HG03439 (cell line): ENCODE measurements around the gene PDE3A.

Experiments used
- ATAC-seq: cut with Tn5 transposase; IDR thresholded peaks from one replicate; pipeline ENCODE4 v1.9.1; 2021; ENCODE audit warnings: mild to moderate bottlenecking, moderate library complexity; ENCODE audit not compliant: unreplicated experiment

The PDE3A gene

GRCh38 chr12:20657496-20657895 lies 289.2 kb downstream of the PDE3A start:
- ATAC-seq, result no peak

- ATAC-seq, result no peak
Measured at GRCh38 chr12:20681334-20681733, 313.0 kb downstream of the PDE3A start.

- ATAC-seq, result no peak
Measured at GRCh38 chr12:20695232-20695631, 326.9 kb downstream of the PDE3A start, which contains the start of gene SLCO1C1. TSS of gene SLCO1C1 (plus strand) at chr12:20695332. CDS start at chr12:20699577, 4,245 bp downstream.

GRCh38 chr12:20696181-20696905 lies 328.0 kb downstream of the PDE3A start:
- ATAC-seq, result no peak

GRCh38 chr12:20701106-20701505 lies 332.8 kb downstream of the PDE3A start:
- ATAC-seq, result no peak

- ATAC-seq, result no peak
Measured at GRCh38 chr12:20704860-20705259, 336.5 kb downstream of the PDE3A start.

- no peak for ATAC-seq
Measured at GRCh38 chr12:20711846-20712245, 343.5 kb downstream of the PDE3A start.

- ATAC-seq, result no peak
Measured at GRCh38 chr12:20716037-20716436, 347.7 kb downstream of the PDE3A start.

GRCh38 chr12:20716985-20717384 lies 348.6 kb downstream of the PDE3A start:
- no peak for ATAC-seq

- no peak for ATAC-seq
Measured at GRCh38 chr12:20718294-20718693, 350.0 kb downstream of the PDE3A start.

GRCh38 chr12:20722142-20722541 lies 353.8 kb downstream of the PDE3A start:
- no peak for ATAC-seq

- no peak for ATAC-seq
Measured at GRCh38 chr12:20731274-20731673, 362.9 kb downstream of the PDE3A start.
